Colonic mucosa (tissue), 4 donors: ENCODE data around the gene KCTD18. TPM values are rescaled to one million over a fixed set of nuclear protein-coding genes. Genes with fewer than 3 reads are reported as not detected.

ENCODE experiments used
- DNase-seq: peaks from one replicate; pipeline ENCODE4 v3.0.0-alpha.2; 2020
- H3K27ac ChIP-seq: fragments of 200-600 bp; one replicate; pipeline ENCODE4 v1.8.0; 2021
- H3K27me3 ChIP-seq: fragments of 200-600 bp; one replicate; pipeline ENCODE4 v1.8.0; 2021
- H3K36me3 ChIP-seq: fragments of 200-600 bp; one replicate; pipeline ENCODE4 v1.8.0; 2021
- H3K4me1 ChIP-seq: fragments of 200-600 bp; one replicate; pipeline ENCODE4 v1.8.0; 2021; ENCODE audit warnings: mild to moderate bottlenecking
- H3K4me3 ChIP-seq: fragments of 200-600 bp; one replicate; pipeline ENCODE4 v1.8.0; 2021
- H3K9ac ChIP-seq, 2 donors: one replicate each; pipeline ENCODE4 v1.7.0; 2013; ENCODE audit warnings: control low read depth in 2 of 2, low read depth in 2 of 2, low read length in 2 of 2
- H3K9me3 ChIP-seq: fragments of 200-600 bp; one replicate; pipeline ENCODE4 v1.8.0; 2021
- intact Hi-C: fragments of 100-400 bp; cut with DNase I; formaldehyde crosslinking; loops from one replicate; pipeline ENCODE4 v1.14.1; 2022
- total RNA-seq, 2 donors: library from RNA; stranded (reverse); fragmentation: NEBNext Ultra II Directional in 1 of 2; extraction: Animal tissue kit (Norgen Biotek cat#: 25700) in 1 of 2; gene quantifications; one replicate each; pipeline ENCODE4 v1.2.1, GENCODE V29; 2021
- TF ChIP-seq, protein P1 (sequence below): fragments of 200-600 bp; IDR thresholded peaks from one replicate; pipeline ENCODE4 v1.8.0; 2022; ENCODE audit warnings: antibody characterized with exemption, mild to moderate bottlenecking
- donor health status: healthy.
- donor health status: DM: no; HTN: no; CAD: no.
- donor health status: DM: no; HTN: no; CAD: no.

KCTD18 gene
- total RNA-seq, 2 donors from 2014 or later: 8.6 to 13.8 TPM

DNA sequence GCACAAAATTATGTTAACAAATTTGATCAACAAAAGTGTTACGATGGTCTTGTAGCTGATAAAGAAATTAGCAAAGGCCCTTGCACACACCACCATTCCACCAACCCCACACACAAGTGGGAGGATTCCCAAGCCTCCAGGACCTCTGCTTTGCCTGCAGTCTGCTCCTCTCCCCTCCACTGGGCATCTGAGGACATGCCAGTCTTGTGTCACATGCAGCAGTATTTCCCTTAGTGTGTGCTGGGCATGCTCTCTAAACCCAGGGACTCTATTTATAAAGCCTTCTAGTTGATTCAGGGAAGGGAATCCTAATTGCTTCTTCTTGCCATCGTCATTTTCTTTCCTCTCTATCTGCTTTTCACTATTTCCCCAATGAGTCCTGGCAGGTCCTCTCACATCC is 53.3 kb downstream of the KCTD18 start:
- Histone ChIP-seq H3K9ac (no peak overlapping the region), H3K9me3 (no peaks in the 10 kb centered on the region), H3K4me3 (no peak overlapping the region), H3K4me1 (no peaks in the 10 kb centered on the region), H3K27me3 (no peaks in the 10 kb centered on the region), H3K27ac (no peak overlapping the region), H3K36me3 (no peaks in the 10 kb centered on the region)
- TF ChIP-seq, protein P1, sequence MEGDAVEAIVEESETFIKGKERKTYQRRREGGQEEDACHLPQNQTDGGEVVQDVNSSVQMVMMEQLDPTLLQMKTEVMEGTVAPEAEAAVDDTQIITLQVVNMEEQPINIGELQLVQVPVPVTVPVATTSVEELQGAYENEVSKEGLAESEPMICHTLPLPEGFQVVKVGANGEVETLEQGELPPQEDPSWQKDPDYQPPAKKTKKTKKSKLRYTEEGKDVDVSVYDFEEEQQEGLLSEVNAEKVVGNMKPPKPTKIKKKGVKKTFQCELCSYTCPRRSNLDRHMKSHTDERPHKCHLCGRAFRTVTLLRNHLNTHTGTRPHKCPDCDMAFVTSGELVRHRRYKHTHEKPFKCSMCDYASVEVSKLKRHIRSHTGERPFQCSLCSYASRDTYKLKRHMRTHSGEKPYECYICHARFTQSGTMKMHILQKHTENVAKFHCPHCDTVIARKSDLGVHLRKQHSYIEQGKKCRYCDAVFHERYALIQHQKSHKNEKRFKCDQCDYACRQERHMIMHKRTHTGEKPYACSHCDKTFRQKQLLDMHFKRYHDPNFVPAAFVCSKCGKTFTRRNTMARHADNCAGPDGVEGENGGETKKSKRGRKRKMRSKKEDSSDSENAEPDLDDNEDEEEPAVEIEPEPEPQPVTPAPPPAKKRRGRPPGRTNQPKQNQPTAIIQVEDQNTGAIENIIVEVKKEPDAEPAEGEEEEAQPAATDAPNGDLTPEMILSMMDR: no peak
- no peak for DNase-seq
- intact Hi-C loops: no loop called here

DNA sequence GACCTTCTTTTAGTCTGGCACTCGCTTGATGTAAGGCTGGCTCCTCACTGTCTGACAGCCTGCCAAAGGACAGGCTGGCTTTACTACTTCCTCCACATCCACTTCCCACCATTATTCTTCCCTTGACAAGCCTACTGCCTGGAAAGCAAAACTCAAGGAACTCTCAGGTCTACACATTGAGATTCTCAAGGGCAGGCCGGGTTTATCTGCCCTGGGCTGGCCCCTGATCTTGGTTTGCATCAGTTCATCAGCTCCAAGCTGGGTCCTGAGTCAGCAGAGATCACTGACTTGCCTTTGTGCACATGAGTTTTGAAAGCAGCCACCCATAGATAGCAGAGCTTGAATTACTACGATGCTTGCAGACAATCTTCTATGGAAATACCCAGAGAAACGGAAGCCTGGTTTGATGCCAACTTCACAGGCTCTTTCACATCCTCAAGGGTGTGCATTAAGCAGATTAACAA is 53.9 kb downstream of the KCTD18 start:
- TF ChIP-seq, protein P1: no peak
- intact Hi-C loops: no loop called here
- no peak overlapping the region for H3K4me3 ChIP-seq

DNA sequence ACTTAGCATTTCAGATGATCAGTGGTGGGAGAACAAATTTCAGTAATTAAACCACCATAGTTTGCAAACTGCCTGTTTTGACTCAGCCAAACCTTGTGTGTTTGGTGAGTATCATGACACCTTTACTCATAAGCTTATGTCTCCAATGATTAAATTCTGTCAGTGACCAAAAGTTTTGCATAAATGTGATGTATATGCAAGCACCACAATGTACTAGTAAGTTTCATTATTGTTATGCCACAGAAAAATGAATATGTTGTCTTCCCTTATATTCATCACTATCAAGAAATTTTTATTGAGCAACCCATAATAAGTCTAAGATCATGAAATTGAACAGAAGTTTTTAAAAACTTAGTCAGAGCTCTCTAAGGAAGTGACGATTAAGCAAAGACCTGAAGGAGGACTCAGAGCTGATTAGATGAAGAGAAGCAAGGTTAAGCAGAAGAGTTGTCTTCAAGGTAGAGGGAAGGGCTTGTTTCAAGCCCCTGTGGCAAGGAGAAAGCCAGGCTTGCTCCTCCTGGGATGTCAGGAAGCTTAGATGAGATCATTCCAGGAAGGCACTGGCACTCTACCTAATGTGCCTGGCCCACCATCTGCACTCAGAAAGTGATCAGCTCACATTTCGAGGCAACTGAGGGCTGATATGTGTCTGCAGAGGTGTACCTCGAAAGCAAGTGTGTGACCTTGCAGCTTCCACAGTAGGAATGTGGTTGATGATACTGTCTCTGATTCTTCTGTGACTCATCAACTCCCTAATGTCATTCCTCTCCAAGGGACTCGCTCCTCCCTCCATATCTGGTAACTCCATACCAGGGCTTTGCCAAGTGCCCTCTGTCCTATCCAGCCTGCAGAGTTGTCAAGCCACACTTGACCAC is 54.7 kb downstream of the KCTD18 start:
- TF ChIP-seq, protein P1: no peak
- H3K9me3 ChIP-seq: no peaks in the 10 kb centered on the region
- DNase-seq: no peak
- intact Hi-C loops: no loop called here
- H3K27ac ChIP-seq: no peak overlapping the region
- H3K9ac ChIP-seq: no peak overlapping the region
- no peaks in the 10 kb centered on the region for H3K27me3 ChIP-seq
- H3K4me1 ChIP-seq: no peaks in the 10 kb centered on the region
- no peaks in the 10 kb centered on the region for H3K36me3 ChIP-seq
- no peak overlapping the region for H3K4me3 ChIP-seq

More for the DNA sequence above, 53.9 kb downstream of the KCTD18 start:
- H3K9ac ChIP-seq: no peak overlapping the region
- DNase-seq: no peak
- H3K27ac ChIP-seq: no peak overlapping the region
- no peaks in the 10 kb centered on the region for H3K36me3 ChIP-seq
- no peaks in the 10 kb centered on the region for H3K27me3 ChIP-seq
- no peaks in the 10 kb centered on the region for H3K4me1 ChIP-seq
- H3K9me3 ChIP-seq: no peaks in the 10 kb centered on the region

DNA sequence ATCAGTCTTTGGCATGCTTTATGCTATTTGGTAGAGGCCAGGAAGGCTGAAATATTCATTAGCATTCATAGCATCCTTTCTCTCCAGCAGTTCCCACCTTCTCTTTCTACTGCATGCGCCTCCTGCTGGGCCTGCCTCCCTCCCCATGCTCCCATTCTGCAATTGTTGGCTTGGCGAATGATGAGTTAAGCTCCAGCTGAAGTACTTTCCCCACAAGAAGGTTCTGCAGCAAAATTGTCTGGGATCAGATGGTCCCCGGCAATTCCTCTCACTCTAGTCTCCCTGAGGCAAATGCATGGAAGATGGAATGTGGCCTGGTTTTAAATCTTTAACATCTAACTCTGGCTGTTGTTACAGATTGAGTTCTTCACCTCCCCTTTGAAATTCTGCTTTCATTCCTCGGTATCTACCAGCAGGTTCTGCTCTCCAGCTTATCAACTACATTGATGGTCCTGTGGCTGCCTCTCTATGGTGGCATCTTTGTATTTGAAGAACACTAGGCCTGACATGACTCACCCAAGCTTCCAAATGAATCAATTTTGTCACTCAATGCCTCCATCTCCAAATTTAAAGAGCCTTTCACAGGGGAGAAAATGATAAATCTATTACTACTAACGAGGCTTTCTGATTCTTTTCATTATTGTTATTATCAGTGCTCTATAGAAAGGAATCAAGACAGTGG is 55.9 kb downstream of the KCTD18 start:
- no peaks in the 10 kb centered on the region for H3K9me3 ChIP-seq
- H3K27ac ChIP-seq: no peak overlapping the region
- H3K36me3 ChIP-seq: no peaks in the 10 kb centered on the region
- H3K4me1 ChIP-seq: no peaks in the 10 kb centered on the region
- intact Hi-C loops: no loop called here
- TF ChIP-seq, protein P1: no peak
- H3K4me3 ChIP-seq: no peak overlapping the region
- no peak for DNase-seq
- H3K27me3 ChIP-seq: no peaks in the 10 kb centered on the region
- H3K9ac ChIP-seq: no peak overlapping the region

DNA sequence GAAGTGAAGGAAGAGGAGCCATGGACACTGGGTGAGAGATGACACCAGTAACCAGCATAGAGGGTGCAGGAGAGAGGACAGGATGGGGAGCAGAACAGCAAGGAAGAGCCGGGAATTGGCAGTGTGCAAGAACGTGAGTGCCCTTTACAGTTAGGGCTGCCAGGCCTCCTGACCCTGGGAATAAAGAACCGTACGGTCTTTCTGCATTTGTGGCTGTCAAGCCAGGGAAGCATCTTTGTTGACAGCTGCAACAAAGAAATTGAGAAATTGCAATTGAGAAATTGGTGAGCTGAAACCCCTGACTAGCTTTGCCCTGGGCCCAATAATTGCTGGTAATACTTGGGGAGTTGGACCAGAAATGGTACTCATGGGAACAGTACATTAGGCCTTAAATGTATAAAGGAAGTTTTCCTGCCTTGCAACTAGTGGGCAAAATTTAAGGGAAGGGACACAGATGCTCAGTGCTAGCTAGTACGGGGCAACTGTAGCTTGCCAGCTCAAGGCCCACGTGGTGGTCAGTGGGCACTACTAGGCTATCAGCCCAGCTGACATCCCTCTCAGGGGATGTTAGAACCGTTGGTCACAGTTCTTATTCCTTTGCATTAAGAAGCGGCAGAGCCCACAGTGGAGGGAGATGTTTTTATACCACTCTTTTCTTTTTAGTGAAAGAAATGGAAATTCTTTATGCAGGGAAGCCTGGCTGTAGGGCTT is 56.6 kb downstream of the KCTD18 start:
- Histone ChIP-seq H3K27me3 (no peaks in the 10 kb centered on the region), H3K4me1 (no peaks in the 10 kb centered on the region), H3K27ac (no peak overlapping the region), H3K9me3 (no peaks in the 10 kb centered on the region), H3K36me3 (no peaks in the 10 kb centered on the region), H3K4me3 (no peak overlapping the region), H3K9ac (no peak overlapping the region)
- DNase-seq: no peak
- intact Hi-C loops: no loop called here
- TF ChIP-seq, protein P1: no peak
